Measurements from ENCODE around the gene CELF4.
"Not testable (repeated sequence)": the region's sequence is repeated elsewhere in the genome, so short reads cannot be mapped to it uniquely, and the experiment has no call there.

DNA sequence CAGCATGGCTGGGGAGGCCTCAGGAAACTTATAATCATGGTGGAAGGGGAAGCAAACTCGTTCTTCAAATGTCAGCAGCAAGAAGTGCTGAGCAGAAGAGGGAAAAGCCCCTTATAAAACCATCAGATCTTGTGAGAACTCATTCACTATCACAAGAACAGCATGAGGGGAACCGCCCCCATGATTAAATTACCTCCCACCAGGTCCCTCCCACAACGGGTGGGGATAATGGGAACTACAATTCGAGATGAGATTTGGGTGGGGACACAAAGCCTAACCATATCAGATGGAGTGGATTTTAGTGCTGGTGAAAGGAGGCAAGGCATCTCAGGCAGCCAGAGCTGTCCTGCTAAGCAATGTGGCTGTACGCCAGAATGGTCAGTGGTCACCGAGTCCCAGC is 104.3 kb downstream of the CELF4 start:
- TF ChIP-seq, protein P1, sequence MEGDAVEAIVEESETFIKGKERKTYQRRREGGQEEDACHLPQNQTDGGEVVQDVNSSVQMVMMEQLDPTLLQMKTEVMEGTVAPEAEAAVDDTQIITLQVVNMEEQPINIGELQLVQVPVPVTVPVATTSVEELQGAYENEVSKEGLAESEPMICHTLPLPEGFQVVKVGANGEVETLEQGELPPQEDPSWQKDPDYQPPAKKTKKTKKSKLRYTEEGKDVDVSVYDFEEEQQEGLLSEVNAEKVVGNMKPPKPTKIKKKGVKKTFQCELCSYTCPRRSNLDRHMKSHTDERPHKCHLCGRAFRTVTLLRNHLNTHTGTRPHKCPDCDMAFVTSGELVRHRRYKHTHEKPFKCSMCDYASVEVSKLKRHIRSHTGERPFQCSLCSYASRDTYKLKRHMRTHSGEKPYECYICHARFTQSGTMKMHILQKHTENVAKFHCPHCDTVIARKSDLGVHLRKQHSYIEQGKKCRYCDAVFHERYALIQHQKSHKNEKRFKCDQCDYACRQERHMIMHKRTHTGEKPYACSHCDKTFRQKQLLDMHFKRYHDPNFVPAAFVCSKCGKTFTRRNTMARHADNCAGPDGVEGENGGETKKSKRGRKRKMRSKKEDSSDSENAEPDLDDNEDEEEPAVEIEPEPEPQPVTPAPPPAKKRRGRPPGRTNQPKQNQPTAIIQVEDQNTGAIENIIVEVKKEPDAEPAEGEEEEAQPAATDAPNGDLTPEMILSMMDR (IDR thresholded peaks at IDR 0.05 in 8 of 11, conservative IDR thresholded peaks at IDR 0.05 in 3 of 11), result not testable (repeated sequence)
- TF ChIP-seq POLR2A (IDR thresholded peaks at IDR 0.05), result not testable (repeated sequence)

All from spleen (tissue), 7 donors.